GM18498 (cell line): Measurements from ENCODE around the gene CDK19.
"Not testable (repeated sequence)": the region's sequence is repeated elsewhere in the genome, so short reads cannot be mapped to it uniquely, and the experiment has no call there.

ENCODE experiments used
- ATAC-seq: cut with Tn5 transposase; IDR thresholded peaks from one replicate; pipeline ENCODE4 v1.9.1; 2021; ENCODE audit warnings: mild to moderate bottlenecking, moderate library complexity; ENCODE audit not compliant: unreplicated experiment

The CDK19 gene

DNA sequence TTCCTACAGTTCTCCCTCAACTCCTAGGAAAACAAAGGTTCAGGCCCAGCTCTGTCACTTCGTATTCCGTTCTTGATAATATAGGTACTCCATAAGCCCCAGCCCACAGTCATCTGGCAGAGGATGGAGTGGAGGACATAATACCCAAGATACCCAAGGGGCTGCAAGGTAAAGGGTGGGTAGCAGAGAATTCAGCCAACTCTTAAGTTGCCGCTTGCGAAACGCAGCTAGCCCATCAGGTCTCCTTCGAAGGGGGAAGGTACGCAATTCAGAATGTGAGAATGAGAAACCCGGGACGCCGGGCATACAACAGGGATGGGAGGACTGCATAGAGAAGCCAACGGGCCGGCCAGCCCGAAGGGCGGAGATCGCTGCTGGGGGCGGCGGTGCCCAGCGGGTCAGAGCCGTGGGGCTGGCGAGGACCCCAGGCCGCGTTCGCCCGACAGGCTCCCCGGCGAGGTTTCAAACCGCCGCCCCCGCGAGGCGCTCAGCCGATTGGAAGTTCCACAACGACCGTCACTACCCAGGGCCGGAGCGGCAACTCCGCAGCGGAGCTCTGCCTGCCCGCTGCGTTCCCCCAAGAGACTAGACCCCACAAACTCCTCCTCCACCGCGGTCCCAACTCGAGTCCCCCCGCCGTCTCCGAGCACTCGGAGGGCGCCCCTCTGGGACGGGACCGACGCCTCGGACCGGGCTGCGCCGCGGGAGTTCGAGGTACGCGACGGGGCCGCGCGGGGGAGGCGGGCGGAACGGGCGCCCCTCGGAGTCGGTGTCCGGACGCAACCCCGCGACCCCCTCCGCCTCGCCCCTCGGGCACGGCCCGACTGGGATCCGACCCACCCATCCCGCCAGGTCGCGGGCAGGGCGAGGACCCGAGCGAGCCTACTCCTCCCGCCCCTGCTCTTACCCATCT is 911 bp downstream of the CDK19 start:
- peak; percentile 21 for ATAC-seq

DNA sequence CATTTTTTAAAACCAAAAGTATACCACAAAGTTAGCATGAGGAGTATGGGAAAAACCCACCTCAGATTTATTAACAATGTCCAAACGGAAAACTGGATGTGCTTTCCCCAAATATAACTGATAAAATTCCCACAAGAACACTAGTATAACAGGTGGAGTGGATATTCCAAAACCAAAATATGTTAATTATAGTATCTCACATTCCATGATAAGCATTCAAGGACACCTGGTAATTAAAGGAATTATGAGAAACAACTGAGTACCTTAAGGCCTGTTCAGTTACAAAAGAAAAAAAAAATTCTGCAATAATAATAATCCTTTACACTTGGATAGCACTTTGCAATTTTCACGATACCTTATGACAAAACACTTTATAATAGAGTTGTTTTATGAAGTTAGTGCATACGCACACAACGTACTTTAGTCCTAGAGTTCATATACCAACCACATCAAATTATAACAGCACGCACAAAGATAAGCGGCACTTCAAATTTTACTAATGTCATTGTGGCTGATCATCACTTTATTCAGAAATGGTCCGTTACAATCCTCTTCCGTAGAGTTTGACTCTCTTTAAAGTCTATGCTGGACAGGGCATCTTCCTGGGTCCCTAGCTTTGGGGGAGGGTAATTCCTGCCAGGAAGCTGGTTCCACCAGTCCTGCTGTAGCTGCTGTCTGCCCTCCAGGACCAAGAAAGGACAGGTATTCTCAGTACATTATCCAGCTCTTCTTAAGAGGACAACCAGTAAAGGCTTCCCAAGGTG is 1.7 kb downstream of the CDK19 start:
- ATAC-seq = no peak

DNA sequence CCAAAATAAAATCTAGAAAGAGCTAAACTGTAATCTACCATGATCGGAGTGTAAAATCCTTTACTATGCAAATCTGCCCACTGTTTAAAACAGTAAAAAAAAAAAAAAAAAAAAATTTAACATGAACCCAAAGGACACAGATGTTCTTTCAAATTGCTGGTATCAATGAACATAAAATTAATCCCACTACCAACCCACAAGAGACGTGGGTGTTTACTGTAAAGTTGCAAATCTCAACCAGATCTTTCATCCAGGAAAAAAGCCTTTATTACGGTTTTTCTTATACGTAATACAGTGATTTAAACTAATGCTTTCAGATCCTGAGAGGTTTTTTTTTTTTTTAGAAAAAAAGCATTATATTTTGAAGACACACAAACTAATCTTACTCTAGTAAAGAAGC is 2.5 kb downstream of the CDK19 start:
- ATAC-seq = no peak

DNA sequence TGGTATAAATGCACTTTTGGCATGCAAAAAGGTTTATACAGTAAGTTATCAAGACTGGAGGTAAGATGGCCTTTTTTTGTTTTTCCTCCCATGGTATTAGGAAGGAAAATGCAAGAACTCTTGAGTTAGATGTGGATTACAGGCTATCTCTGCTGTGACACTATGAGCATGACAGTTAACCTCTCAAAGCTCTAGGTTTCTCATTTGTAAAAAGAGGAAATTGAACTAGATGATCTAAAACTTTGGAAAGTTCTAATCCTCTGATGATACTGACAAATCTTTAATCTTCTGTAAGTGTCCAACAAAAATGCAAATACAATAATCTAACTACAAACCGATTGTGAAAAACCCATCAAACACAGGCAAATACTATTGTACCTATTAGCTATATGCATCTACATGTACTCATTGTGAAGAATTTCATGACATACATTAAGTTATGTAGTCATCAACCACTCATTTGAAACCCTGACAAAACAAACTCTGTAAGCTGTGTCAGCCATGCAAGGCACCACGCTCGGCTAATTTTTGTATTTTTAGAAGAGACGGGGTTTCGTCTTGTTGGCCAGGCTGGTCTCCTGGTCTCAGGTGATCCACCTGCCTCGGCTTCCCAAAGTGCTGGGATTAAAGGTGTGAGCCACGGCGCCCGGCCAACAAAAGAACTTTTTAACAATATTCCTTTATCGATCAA is 4.2 kb downstream of the CDK19 start:
- no peak for ATAC-seq

DNA sequence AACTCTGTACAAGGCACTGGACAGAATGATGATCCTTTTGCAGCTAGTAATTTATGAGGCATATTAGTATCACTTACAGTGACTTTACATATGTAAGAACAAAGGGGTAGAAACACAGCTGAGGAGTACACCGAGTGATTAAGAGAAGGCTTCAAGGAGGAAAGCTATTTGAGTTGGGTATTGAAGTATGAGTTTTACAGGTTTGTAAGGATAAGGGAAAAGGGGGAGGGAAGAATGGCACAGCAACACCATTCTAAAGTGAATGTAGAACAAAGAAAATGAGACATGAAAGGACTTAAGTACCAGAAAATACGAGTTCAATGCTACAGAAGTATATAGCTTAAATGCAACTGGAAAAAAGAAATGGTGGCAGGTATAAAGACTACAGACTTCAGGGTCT is 5.5 kb downstream of the CDK19 start:
- ATAC-seq = no peak

DNA sequence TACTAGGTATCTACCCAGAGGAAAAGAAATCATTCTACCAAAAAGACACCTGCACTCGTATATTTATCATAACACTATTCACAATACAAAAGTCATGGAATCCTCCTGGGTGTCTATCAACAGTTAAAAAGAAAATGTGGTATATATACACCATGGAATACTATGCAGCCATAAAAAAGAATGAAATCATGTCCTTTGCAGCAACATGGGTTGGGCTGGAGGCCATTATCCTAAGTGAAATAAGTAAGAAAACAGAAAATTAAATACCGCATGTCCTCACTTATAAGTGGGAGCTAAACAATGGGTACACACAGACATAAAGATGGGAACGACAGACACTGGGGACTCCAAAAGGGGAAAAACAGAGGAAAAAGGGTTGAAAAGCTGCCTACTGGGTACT is 13.1 kb downstream of the CDK19 start:
- not testable (repeated sequence) for ATAC-seq

DNA sequence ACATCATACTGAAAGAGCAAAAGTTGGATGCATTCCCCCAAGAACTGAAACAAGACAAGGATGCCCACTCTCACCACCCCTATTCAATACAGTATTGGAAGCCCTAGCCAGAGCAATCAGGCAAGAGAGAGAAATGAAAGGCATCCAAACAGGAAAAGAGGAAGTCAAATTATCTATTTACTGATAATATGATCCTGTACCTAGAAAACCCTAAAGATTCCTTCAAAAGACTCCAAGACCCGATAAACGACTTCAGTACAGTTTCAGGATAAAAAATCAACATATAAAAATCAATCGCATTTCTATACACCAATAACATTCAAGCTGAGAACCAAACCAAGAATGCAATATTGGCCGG is 14.5 kb downstream of the CDK19 start:
- ATAC-seq = no peak

DNA sequence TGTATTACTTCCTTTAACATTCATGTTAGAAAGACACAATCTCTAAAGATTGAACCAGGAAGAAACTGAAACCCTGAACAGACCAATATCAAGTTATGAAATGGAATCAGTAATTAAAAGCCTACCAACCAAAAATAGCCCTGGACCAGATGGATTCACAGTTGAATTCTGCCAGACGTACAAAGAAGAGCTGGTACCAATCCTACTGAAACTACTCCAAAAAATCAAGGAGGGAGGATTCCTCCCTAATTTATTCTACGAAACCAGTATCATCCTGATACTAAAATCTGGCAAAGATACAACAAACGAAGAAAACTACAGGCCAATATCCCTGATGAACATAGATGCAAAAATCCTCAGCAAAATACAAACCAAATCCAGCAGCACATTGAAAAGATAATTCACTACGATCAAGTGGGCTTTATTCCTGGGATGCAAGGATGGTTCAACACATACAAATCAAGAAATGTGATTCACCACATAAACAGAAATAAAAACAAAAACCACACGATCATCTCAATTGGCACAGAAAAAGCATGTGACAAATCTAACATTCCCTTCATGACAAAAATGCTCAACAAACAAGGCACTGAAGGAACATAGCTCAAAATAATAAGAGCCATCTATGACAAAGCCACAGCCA is 15.0 kb downstream of the CDK19 start:
- ATAC-seq = no peak

DNA sequence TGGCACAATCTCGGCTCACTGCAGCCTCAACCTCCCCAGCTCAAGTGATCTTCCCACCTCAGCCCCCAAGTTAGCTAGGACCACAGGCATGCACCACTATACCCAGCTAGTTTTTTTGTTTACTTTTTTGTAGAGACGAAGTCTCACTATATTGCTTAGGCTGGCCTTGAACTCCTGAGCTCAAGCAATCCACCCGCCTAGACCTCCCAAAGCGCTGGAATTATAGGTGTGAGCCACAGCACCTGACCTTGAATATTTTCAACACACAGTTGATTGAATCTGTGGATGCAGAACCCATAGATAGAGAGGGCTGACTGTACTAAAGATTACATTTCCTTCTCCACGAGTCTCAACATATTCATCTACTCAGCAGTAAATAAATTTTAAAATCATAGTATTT is 15.6 kb downstream of the CDK19 start:
- ATAC-seq = no peak

DNA sequence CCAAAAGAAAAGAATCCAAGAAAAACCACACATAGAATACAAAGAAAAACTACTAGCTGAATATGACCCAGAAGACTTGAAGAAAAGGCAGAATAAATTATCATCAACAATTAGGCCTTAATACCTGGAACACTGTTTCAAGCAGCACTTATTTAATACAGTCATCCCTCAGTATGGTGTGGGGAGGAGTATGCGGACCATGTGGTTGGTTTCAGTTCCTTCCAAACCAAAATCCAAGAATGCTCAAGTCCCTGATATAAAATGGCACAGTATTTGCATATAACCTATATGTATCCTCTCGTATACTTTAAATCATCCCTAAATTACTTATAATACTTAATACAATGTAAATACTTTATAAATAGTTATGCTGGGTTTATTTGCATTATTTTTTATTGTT is 16.1 kb downstream of the CDK19 start:
- peak; percentile 56 for ATAC-seq

DNA sequence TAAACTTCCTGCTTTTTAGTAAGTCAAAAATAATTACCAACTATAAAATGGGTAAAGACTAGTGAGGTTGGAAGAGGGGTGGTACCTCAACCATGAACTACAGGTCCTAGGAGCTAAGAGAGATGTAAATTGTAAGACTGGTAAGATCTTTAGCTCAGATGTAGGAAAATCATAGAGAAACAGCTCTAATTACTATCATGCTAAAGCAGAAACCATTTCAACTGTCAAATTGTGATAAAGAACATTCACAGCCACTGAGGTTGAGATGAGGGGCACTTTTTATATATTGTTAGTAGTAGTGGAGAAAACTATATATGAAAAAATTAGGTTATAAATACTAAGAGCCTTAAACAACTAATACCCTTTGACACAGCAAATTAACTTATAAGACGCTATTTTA is 20.0 kb downstream of the CDK19 start:
- ATAC-seq = no peak

DNA sequence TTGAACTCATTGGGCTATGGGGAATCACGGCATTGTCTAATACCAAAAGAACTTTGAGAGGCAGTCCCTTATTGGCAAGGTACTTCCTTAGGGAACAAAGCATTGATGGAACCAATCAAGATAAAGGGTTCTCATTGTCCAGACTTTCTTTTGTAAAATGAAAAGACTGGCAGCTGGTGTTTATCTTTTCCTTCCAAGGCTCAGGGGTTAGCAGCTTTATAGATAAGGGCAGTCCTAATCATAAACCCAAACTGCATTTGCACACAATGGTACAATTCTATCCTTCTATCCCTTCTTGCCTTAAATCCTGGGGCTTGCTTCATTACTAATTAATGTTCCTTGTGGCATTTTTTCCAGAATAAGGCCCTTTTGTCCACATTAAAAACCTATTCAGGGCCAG is 28.6 kb downstream of the CDK19 start:
- ATAC-seq = no peak

DNA sequence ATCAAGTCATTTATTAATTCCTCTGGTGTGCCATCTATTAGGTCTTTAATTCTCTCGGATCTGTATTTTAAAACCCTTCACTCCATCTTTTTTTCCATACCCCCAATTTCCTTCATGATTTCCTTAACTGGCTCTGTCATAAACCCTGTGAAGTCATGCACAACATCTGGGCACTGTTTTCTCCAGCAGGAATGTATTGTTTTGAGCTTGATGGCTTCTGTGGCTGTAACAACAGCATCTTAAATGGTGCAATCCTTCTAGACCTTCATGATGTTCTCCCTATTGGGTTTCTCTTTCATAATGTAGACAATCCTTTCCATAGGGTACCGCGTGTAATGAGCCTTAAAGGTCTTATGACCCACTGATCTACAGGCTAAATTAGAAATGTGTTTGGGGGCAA is 29.0 kb downstream of the CDK19 start:
- no peak for ATAC-seq

DNA sequence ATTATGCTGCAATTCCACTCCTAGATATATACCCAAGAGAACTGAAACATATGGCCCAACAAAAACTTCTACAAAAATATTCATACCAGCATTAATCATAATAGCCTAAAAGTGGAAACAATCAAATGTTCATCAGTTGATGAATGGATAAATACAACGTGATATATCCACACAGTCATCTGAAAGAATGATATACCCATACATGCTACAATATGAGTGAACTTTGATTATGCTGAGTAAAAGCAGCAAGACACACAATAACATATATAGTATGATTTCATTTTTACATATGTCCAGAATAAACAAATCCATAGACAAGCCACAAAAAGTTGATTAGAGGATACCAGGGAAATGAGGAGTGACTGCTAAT is 30.7 kb downstream of the CDK19 start:
- peak; percentile 21 for ATAC-seq

DNA sequence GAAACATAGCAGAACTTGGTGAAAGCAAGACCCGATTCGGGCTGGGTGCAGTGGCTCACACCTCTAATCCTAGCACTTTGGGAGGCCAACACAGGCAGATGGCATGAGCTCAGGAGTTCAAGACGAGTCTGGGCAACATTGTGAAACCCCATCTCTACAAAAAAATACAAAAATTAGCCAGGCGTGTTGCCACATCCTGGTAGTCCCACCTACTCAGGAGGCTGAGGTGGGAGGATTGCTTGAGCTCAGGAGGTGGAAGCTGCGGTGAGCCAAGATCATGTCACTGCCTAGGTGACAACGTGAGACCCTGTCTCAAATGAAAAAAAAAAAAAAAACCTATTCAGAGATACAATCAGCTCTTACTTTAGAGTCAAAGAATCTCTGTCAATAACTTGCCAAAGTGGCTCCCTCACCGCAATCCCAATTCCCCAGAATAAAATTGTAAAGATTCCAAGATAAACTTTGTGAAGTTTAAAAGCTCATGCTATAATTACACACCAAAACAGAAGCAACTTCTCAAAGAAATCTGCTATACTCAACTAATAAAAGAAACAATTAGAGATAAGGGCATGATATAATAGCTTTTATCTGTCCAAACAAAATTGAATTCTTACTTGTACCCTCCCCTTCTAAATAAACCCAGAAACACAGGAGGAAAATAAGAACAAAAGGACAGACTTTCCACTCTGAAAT is 33.6 kb downstream of the CDK19 start:
- ATAC-seq = peak; percentile 28

DNA sequence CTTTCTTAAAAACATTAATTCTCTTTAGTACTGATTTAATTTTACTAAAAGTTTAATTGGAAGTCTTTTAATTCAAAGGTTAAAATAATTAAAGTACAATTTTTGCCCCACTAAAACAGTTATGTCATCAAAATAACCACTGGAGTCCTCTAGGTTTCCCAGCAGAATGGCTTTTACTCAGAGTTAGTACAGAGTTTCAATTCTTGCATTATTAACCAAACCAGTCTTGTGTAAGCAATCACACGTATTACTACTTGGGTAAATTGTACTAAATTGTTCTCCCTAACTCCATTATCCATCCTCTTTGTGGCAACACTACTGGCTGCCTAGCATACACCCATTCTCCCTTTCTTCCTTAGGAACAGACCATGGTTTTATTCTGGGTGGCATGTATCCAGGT is 36.9 kb downstream of the CDK19 start:
- ATAC-seq = no peak

DNA sequence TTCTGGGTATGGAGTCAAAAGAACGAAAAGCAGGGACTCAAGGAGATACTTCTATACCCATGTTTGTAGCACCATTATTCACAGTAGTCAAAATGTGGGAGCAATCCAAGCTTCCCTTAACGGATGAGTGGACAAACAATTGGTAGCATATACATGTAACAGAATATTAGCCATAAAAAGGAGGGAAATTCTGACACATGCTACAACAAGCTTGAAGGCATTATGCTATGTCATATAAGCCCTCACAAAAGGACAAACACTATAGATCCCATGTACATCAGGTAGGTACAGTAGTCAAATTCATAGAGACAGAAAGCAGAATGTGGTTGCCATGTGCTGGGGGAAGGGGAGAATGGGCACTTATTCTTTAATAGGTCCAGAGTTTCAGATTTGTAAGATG is 37.6 kb downstream of the CDK19 start:
- no peak for ATAC-seq

DNA sequence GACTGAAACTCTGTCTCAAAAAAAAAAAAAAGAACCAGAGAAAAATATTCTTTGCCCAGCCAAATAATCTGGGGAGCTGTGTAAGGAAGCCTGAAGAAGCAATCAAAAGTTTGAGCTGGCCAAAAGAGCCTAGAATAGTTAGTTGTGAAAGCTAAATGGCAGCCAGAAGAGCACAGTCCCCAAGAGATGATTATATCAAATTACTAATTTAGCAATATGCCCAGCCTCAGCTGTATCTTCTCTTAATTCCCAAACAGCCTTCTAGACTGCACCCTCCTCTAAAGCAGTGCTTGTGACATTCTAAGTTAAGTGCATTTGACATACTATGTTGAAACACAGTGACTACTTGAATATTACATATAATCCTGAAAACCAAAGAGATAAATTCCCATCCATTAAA is 38.9 kb downstream of the CDK19 start:
- no peak for ATAC-seq

DNA sequence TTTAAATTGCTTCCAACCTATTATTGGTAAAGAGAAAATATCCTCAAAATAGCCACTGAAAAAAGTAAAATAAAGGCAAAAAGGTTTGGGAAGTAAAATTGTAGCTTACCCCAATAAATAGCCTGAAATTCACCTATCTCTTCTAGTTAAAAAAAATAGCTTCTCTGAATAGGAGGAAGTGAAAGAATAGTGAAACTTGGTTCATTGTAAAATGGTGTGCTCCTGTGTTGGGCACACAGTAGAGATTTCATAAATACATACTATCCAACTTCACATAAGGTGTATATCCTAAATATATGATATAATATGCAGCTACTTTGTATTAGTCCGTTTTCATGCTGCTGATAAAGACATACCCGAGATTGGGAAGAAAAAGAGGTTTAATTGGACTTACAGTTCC is 45.3 kb downstream of the CDK19 start:
- no peak for ATAC-seq

DNA sequence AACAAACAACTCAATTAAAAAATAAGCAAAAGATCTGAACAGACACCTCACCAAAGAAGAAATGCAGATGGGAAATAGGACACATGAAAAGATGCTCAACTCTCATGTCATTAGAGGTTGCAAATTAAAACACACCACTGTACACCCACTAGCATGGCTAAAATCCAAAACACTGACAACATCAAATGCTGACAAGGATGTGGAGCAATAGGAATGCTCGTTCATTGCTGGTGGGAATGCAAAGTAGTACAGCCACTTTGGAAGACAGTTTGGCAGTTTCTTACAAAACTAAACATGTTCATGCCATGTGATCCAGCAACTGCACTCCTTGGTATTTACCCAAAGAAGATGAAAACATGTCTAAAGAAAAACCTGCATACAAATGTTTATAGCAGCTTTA is 47.2 kb downstream of the CDK19 start:
- no peak for ATAC-seq

DNA sequence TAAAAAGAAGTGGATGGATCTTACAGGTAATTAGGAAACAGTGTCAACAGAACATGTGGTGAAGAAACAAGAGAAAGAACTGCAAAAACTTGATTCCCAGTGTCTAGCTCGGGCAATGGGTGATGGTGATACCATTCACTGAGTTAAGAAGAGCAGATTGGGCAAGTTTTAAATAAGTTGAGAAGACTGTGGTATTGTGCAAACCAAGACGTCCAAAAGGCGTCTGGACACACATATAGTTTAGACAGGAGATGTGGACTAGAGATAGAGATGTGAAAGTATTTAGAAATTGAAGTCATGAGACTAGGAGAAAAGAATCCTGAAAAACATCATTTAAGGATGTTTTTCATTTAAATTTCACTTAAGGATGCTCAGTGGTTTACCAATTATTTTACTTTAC is 53.9 kb downstream of the CDK19 start:
- no peak for ATAC-seq
